PC-9 (cell line): ENCODE results near the gene CXCL10. TPM values are rescaled to one million over a fixed set of nuclear protein-coding genes. Genes with fewer than 3 reads are reported as not detected.
A peak's percentile ranks its signal among the peaks of the same experiment; 100 is the strongest.

ENCODE experiments used
- BruUV-seq: library from RNA; stranded (reverse); fragments of 400-500 nt; replicated peaks from 2 replicates; lab custom pipeline; 2021; lab: Mats Ljungman, UMichigan
- CTCF ChIA-PET: fragments of 300-600 bp; sonication (Branson Sonifier 250); formaldehyde crosslinking; loops from one replicate; lab custom pipeline; 2022; ENCODE audit warnings: antibody characterized with exemption; lab: Charles Lee
- POLR2A ChIA-PET: fragments of 300-600 bp; sonication (Branson Sonifier 250); formaldehyde crosslinking; loops from one replicate; lab custom pipeline; 2022; ENCODE audit warnings: antibody characterized with exemption; ENCODE audit not compliant: unreplicated experiment; lab: Charles Lee
- DNase-seq, 2 experiments: peaks; one replicate each; pipeline versions ENCODE4 v3.0.0 to v3.0.0-alpha.2; 2015 to 2022; ENCODE audit warnings: mixed read lengths in 1 of 2
- H2AFZ ChIP-seq: fragments of 200-600 bp; sonication (generic); 2 replicates; pipeline ENCODE4 v1.8.1; 2017; ENCODE audit warnings: antibody characterized with exemption
- H3F3A ChIP-seq: fragments of 200-600 bp; sonication (generic); 2 replicates; pipeline ENCODE4 v1.8.1; 2017; ENCODE audit warnings: antibody characterized with exemption, mild to moderate bottlenecking, low read depth; ENCODE audit not compliant: insufficient read depth
- H3K27ac ChIP-seq: fragments of 200-600 bp; sonication (generic); 2 replicates; pipeline ENCODE4 v1.6.1; 2016; ENCODE audit warnings: mixed run types
- H3K27me3 ChIP-seq: fragments of 200-600 bp; sonication (generic); 2 replicates; pipeline ENCODE4 v1.6.1; 2016; ENCODE audit warnings: low read depth, mixed run types; ENCODE audit not compliant: insufficient read depth
- H3K36me3 ChIP-seq: fragments of 200-600 bp; sonication (generic); 2 replicates; pipeline ENCODE4 v1.6.1; 2016; ENCODE audit warnings: low read depth, mixed run types
- H3K4me1 ChIP-seq: fragments of 200-600 bp; sonication (generic); replicated peaks from 2 replicates; pipeline ENCODE4 v1.6.1; 2016; ENCODE audit warnings: mixed run types; ENCODE audit not compliant: insufficient read depth
- H3K4me2 ChIP-seq: fragments of 200-600 bp; sonication (generic); 2 replicates; pipeline ENCODE4 v1.6.1; 2017; ENCODE audit warnings: mixed run types
- H3K4me3 ChIP-seq: fragments of 200-600 bp; sonication (generic); 2 replicates; pipeline ENCODE4 v1.6.1; 2016; ENCODE audit warnings: mixed run types
- H3K79me2 ChIP-seq: fragments of 200-600 bp; sonication (generic); 2 replicates; pipeline ENCODE4 v1.6.1; 2017; ENCODE audit warnings: low read depth, mixed run types
- H3K9me2 ChIP-seq: fragments of 200-600 bp; sonication (generic); 2 replicates; pipeline ENCODE4 v1.8.1; 2017; ENCODE audit warnings: mild to moderate bottlenecking; ENCODE audit not compliant: insufficient read depth
- H3K9me3 ChIP-seq: fragments of 200-600 bp; sonication (generic); 2 replicates; pipeline ENCODE4 v1.8.1; 2016; ENCODE audit warnings: low read depth; ENCODE audit not compliant: insufficient read depth
- H4K20me1 ChIP-seq: fragments of 200-600 bp; sonication (generic); 2 replicates; pipeline ENCODE4 v1.8.1; 2017; ENCODE audit not compliant: insufficient read depth
- EZH2 ChIP-seq: fragments of 200-600 bp; sonication (generic); IDR thresholded peaks from 2 replicates; pipeline ENCODE4 v1.8.0; 2017; ENCODE audit warnings: antibody characterized with exemption, low read depth
- intact Hi-C: fragments of 100-400 bp; cut with micrococcal nuclease; formaldehyde crosslinking; loops from one replicate; pipeline ENCODE4 v1.10.0; 2022; ENCODE audit not compliant: unreplicated experiment
- total RNA-seq: library from RNA; stranded (reverse); gene quantifications from 2 replicates; pipeline ENCODE4 v1.2.3, GENCODE V29; 2021
- TF ChIP-seq, protein P1 (sequence below): fragments of 200-600 bp; sonication (generic); conservative IDR thresholded peaks from 2 replicates; pipeline ENCODE4 v1.6.1; 2017; ENCODE audit warnings: mixed run types, antibody characterized with exemption, mild to moderate bottlenecking, moderate library complexity

CXCL10 gene
- total RNA-seq, 1 experiment from 2014 or later, result not detected

DNA sequence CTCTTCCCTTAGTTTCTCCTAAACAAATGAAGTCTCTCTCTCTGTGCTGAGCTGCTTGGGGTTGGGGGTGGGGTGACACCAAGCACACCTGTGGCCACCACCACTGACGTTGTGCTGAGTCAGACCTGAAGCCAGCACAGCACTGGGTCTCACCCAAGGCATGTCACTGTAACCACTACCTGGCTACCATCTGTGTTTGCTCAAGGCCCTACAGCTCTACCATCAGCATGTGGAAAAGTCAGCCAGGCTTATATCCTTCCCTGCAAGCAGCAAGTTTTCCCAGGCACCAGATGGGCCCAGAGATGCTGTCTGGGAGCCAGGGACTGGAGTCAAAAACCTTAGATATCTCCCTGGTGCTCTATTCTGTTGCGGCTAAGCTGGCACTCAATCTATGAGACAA, 6.9 kb downstream of the CXCL10 start:
- Histone ChIP-seq H3K4me1 (peaks cover 6% of the 10 kb centered on the region; the same call in 1 of the 2 replicates), H3K27ac (no peak overlapping the region; the same call in 1 of the 2 replicates), H3K4me2 (no peak overlapping the region), H3K4me3 (no peak overlapping the region), H3K9me3 (no peaks in the 10 kb centered on the region), H3K79me2 (no peaks in the 10 kb centered on the region), H2AFZ (no peak overlapping the region), H3F3A (no peaks in the 10 kb centered on the region), H3K36me3 (no peaks in the 10 kb centered on the region), H3K9me2 (no peaks in the 10 kb centered on the region), H3K27me3 (no peaks in the 10 kb centered on the region), H4K20me1 (no peaks in the 10 kb centered on the region)
- POLR2A ChIA-PET, result no interaction called here
- no peak for TF ChIP-seq EZH2
- TF ChIP-seq, protein P1, sequence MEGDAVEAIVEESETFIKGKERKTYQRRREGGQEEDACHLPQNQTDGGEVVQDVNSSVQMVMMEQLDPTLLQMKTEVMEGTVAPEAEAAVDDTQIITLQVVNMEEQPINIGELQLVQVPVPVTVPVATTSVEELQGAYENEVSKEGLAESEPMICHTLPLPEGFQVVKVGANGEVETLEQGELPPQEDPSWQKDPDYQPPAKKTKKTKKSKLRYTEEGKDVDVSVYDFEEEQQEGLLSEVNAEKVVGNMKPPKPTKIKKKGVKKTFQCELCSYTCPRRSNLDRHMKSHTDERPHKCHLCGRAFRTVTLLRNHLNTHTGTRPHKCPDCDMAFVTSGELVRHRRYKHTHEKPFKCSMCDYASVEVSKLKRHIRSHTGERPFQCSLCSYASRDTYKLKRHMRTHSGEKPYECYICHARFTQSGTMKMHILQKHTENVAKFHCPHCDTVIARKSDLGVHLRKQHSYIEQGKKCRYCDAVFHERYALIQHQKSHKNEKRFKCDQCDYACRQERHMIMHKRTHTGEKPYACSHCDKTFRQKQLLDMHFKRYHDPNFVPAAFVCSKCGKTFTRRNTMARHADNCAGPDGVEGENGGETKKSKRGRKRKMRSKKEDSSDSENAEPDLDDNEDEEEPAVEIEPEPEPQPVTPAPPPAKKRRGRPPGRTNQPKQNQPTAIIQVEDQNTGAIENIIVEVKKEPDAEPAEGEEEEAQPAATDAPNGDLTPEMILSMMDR, result no peak
- CTCF ChIA-PET, result no interaction called here
- peak; percentile 28 to 64 for DNase-seq
- intact Hi-C loops, result no loop called here
- no TSS peak for BruUV-seq

DNA sequence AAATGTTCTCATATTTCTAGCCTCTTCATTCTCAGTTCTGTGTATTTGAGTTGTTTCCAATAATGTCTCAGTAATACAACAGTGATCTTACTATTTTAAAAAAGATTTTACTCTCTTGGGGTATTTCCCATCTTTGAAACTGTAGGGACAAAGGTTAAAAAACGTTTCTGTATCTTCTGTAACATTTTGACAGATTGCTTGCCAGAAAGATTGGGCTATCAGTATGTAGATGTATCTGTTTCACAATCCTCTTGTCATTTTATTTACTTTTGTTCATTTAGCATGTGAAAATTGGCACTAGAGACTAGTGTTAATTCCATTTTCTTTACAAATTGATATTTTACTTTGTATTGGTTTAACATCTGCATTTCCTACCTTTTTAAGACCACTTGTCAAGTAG, 9.8 kb downstream of the CXCL10 start:
- DNase-seq, result no peak
- Histone ChIP-seq H3K36me3 (no peaks in the 10 kb centered on the region), H3K27me3 (no peaks in the 10 kb centered on the region), H3K9me3 (no peaks in the 10 kb centered on the region), H3K79me2 (no peaks in the 10 kb centered on the region), H3K4me3 (no peak overlapping the region), H3K9me2 (no peaks in the 10 kb centered on the region), H3K27ac (no peak overlapping the region), H3F3A (no peaks in the 10 kb centered on the region), H4K20me1 (no peaks in the 10 kb centered on the region), H2AFZ (no peak overlapping the region), H3K4me2 (no peak overlapping the region), H3K4me1 (peaks cover 6% of the 10 kb centered on the region; the same call in 1 of the 2 replicates)
- POLR2A ChIA-PET, result no interaction called here
- no TSS peak for BruUV-seq
- intact Hi-C loops, result no loop called here
- TF ChIP-seq, protein P1, result no peak
- TF ChIP-seq EZH2, result no peak
- CTCF ChIA-PET, result no interaction called here

DNA sequence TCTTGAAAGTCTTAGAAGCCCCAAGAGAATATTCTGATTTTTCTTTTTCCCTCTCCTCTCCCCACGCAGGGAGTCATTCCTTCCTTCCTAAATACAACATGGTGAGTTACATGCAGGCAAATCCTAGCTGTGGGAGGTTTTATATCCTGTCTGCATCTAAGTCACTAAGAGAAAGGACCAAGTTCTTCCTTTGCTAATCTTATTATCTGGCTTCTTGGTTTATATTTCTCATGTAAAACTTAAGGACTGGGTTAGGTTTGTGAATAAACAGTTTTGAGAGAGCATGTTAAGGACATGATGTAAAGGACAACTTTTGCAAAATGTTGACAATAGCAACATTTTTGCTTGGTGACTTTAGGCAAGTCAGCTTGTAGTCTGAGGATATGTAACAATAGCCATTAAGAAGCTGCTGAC, 10.9 kb downstream of the CXCL10 start:
- intact Hi-C loops, result no loop called here
- Histone ChIP-seq H3K4me1 (peaks cover 11% of the 10 kb centered on the region), H3K4me3 (no peak overlapping the region), H3K9me3 (no peaks in the 10 kb centered on the region), H3K9me2 (no peaks in the 10 kb centered on the region), H2AFZ (no peak overlapping the region), H3K4me2 (no peak overlapping the region), H3K27ac (no peak overlapping the region), H3K79me2 (no peaks in the 10 kb centered on the region), H3F3A (peaks cover 2% of the 10 kb centered on the region; the same call in 1 of the 2 replicates), H3K36me3 (no peaks in the 10 kb centered on the region), H4K20me1 (no peaks in the 10 kb centered on the region), H3K27me3 (no peaks in the 10 kb centered on the region)
- ChIA-PET POLR2A (no interaction called here), CTCF (no interaction called here)
- TF ChIP-seq, protein P1, result no peak
- TF ChIP-seq EZH2, result no peak
- DNase-seq, result no peak
- BruUV-seq, result no TSS peak
